GM21367 (cell line): ENCODE measurements around the gene APLP2.
"Not testable (repeated sequence)": the region's sequence is repeated elsewhere in the genome, so short reads cannot be mapped to it uniquely, and the experiment has no call there.

Experiments used
- ATAC-seq: cut with Tn5 transposase; IDR thresholded peaks from one replicate; pipeline ENCODE4 v1.9.1; 2021; ENCODE audit not compliant: unreplicated experiment

Gene APLP2

GRCh38 chr11:130089674-130090073 lies 20.0 kb downstream of the APLP2 start:
- no peak for ATAC-seq

GRCh38 chr11:130090517-130090916 lies 20.8 kb downstream of the APLP2 start:
- ATAC-seq, result not testable (repeated sequence)

GRCh38 chr11:130091169-130091568 lies 21.5 kb downstream of the APLP2 start:
- not testable (repeated sequence) for ATAC-seq

- no peak for ATAC-seq
Observed at GRCh38 chr11:130092661-130093060, 23.0 kb downstream of the APLP2 start.

GRCh38 chr11:130094614-130095013 lies 24.9 kb downstream of the APLP2 start:
- ATAC-seq, result no peak

GRCh38 chr11:130095326-130095725 lies 25.6 kb downstream of the APLP2 start:
- no peak for ATAC-seq

- no peak for ATAC-seq
Observed at GRCh38 chr11:130096042-130096441, 26.3 kb downstream of the APLP2 start.

- ATAC-seq, result no peak
Observed at GRCh38 chr11:130096823-130097222, 27.1 kb downstream of the APLP2 start.

GRCh38 chr11:130097285-130097684 lies 27.6 kb downstream of the APLP2 start:
- ATAC-seq, result no peak

- ATAC-seq, result no peak
Observed at GRCh38 chr11:130099356-130099755, 29.7 kb downstream of the APLP2 start.

GRCh38 chr11:130100381-130101095 lies 30.8 kb downstream of the APLP2 start:
- ATAC-seq, result no peak

- no peak for ATAC-seq
Observed at GRCh38 chr11:130101661-130102060, 32.0 kb downstream of the APLP2 start.

GRCh38 chr11:130102301-130103249 lies 32.9 kb downstream of the APLP2 start:
- ATAC-seq, result no peak

GRCh38 chr11:130103296-130103814 lies 33.7 kb downstream of the APLP2 start:
- ATAC-seq, result no peak

GRCh38 chr11:130106381-130106780 lies 36.7 kb downstream of the APLP2 start:
- no peak for ATAC-seq

GRCh38 chr11:130108671-130109070 lies 39.0 kb downstream of the APLP2 start:
- ATAC-seq, result not testable (repeated sequence)

GRCh38 chr11:130109386-130109785 lies 39.7 kb downstream of the APLP2 start:
- ATAC-seq, result no peak

- no peak for ATAC-seq
Observed at GRCh38 chr11:130110339-130111108, 40.8 kb downstream of the APLP2 start.

GRCh38 chr11:130112071-130112830 lies 42.6 kb downstream of the APLP2 start:
- no peak for ATAC-seq

GRCh38 chr11:130114281-130114680 lies 44.6 kb downstream of the APLP2 start:
- no peak for ATAC-seq
